Mesenchymal stem cell (in vitro differentiated cells and primary cell): ENCODE results near the gene BAZ1B.
"Not testable (repeated sequence)": the region's sequence is repeated elsewhere in the genome, so short reads cannot be mapped to it uniquely, and the experiment has no call there.

ENCODE experiments used
- DNase-seq: peaks from one replicate; pipeline ENCODE4 v3.0.0-alpha.2; 2013
- H2AFZ ChIP-seq: one replicate; pipeline ENCODE4 v1.6.1; 2013; ENCODE audit warnings: low read depth, mild to moderate bottlenecking, control low read depth, inconsistent platforms, low read length, moderate library complexity
- H2AK5ac ChIP-seq: 2 replicates; pipeline ENCODE4 v1.6.1; 2013; ENCODE audit warnings: low read length, moderate library complexity, mild to moderate bottlenecking, inconsistent platforms; ENCODE audit not compliant: severe bottlenecking
- H2BK120ac ChIP-seq: one replicate; pipeline ENCODE4 v1.6.1; 2013; ENCODE audit warnings: low read depth, mild to moderate bottlenecking, inconsistent platforms, low read length, moderate library complexity
- H2BK12ac ChIP-seq, 2 experiments: one replicate each; pipeline ENCODE4 v1.6.1; 2013; ENCODE audit warnings: inconsistent platforms in 2 of 2, low read length in 2 of 2, mild to moderate bottlenecking in 2 of 2, moderate library complexity in 2 of 2, control low read depth in 1 of 2
- H2BK15ac ChIP-seq: one replicate; pipeline ENCODE4 v1.6.1; 2013; ENCODE audit warnings: mild to moderate bottlenecking, low read depth, inconsistent platforms; ENCODE audit not compliant: poor library complexity, severe bottlenecking
- H2BK5ac ChIP-seq: 2 replicates; pipeline ENCODE4 v1.6.1; 2013; ENCODE audit warnings: low read depth, mild to moderate bottlenecking, low read length, control low read depth, inconsistent platforms; ENCODE audit not compliant: poor library complexity, severe bottlenecking
- H3K14ac ChIP-seq, 2 experiments: one replicate each; pipeline ENCODE4 v1.6.1; 2013; ENCODE audit warnings: inconsistent platforms in 2 of 2, low read length in 2 of 2, control low read depth in 1 of 2, mild to moderate bottlenecking in 1 of 2, moderate library complexity in 1 of 2
- H3K18ac ChIP-seq, 2 experiments: one replicate each; pipeline ENCODE4 v1.6.1; 2013; ENCODE audit warnings: inconsistent platforms in 2 of 2, low read length in 2 of 2, control low read depth in 1 of 2, low read depth in 1 of 2, mild to moderate bottlenecking in 1 of 2
- H3K23ac ChIP-seq, 2 experiments: one replicate each; pipeline ENCODE4 v1.6.1; 2013; ENCODE audit warnings: inconsistent platforms in 2 of 2, low read length in 2 of 2, mild to moderate bottlenecking in 2 of 2, moderate library complexity in 2 of 2, control low read depth in 1 of 2
- H3K27ac ChIP-seq: 2 replicates; pipeline ENCODE4 v1.5.1; 2013; ENCODE audit warnings: mild to moderate bottlenecking, moderate library complexity, low read length, control low read depth, inconsistent platforms; ENCODE audit not compliant: poor library complexity, severe bottlenecking
- H3K27me3 ChIP-seq, 2 experiments: 2 replicates each; pipeline versions ENCODE4 v1.6.1 to v1.7.0; 2013; ENCODE audit warnings: low read length in 2 of 2, mild to moderate bottlenecking in 2 of 2, moderate library complexity in 2 of 2, control low read depth in 1 of 2, inconsistent platforms in 1 of 2; ENCODE audit not compliant: control insufficient read depth in 1 of 2, insufficient read depth in 1 of 2
- H3K36me3 ChIP-seq, 2 experiments: 2 replicates each; pipeline versions ENCODE4 v1.6.1 to v1.7.0; 2013; ENCODE audit warnings: low read length in 2 of 2, control low read depth in 1 of 2, inconsistent platforms in 1 of 2, low read depth in 1 of 2, mild to moderate bottlenecking in 1 of 2; ENCODE audit not compliant: insufficient read depth in 2 of 2, control insufficient read depth in 1 of 2
- H3K4ac ChIP-seq, 2 experiments: one replicate each; pipeline ENCODE4 v1.6.1; 2013; ENCODE audit warnings: inconsistent platforms in 2 of 2, low read length in 2 of 2, mild to moderate bottlenecking in 2 of 2, moderate library complexity in 2 of 2, control low read depth in 1 of 2, low read depth in 1 of 2
- H3K4me1 ChIP-seq: 2 replicates; pipeline ENCODE4 v1.6.1; 2013; ENCODE audit warnings: low read depth, low read length, control low read depth; ENCODE audit not compliant: control insufficient read depth, insufficient read depth
- H3K4me2 ChIP-seq: 2 replicates; pipeline ENCODE4 v1.6.1; 2013; ENCODE audit warnings: low read length, mild to moderate bottlenecking, inconsistent platforms; ENCODE audit not compliant: poor library complexity, severe bottlenecking
- H3K4me3 ChIP-seq, 2 experiments: 2 replicates each; pipeline versions ENCODE4 v1.5.1 to v1.7.0; 2013; ENCODE audit warnings: low read length in 2 of 2, mild to moderate bottlenecking in 2 of 2, control low read depth in 1 of 2, low read depth in 1 of 2; ENCODE audit not compliant: insufficient read depth in 1 of 2
- H3K79me1 ChIP-seq: replicated peaks from 2 replicates; pipeline ENCODE4 v1.6.1; 2013; ENCODE audit warnings: mild to moderate bottlenecking, control low read depth, low read length, inconsistent platforms; ENCODE audit not compliant: poor library complexity, severe bottlenecking
- H3K9ac ChIP-seq: 2 replicates; pipeline ENCODE4 v1.7.0; 2013; ENCODE audit warnings: mild to moderate bottlenecking, low read length, moderate library complexity
- H3K9me3 ChIP-seq: 2 replicates; pipeline ENCODE4 v1.7.0; 2013; ENCODE audit warnings: mild to moderate bottlenecking, low read length; ENCODE audit not compliant: control insufficient read depth
- H4K8ac ChIP-seq: one replicate; pipeline ENCODE4 v1.6.1; 2013; ENCODE audit warnings: inconsistent platforms, mild to moderate bottlenecking, low read length, moderate library complexity
- H4K91ac ChIP-seq: one replicate; pipeline ENCODE4 v1.6.1; 2013; ENCODE audit warnings: mild to moderate bottlenecking, low read length, inconsistent platforms
- WGBS: methylation state at CpG from one replicate; pipeline ENCODE4 v1.1.7; 2013; ENCODE audit warnings: mixed read lengths; 5-methylcytosine and 5-hydroxymethylcytosine counted together

The BAZ1B gene

DNA sequence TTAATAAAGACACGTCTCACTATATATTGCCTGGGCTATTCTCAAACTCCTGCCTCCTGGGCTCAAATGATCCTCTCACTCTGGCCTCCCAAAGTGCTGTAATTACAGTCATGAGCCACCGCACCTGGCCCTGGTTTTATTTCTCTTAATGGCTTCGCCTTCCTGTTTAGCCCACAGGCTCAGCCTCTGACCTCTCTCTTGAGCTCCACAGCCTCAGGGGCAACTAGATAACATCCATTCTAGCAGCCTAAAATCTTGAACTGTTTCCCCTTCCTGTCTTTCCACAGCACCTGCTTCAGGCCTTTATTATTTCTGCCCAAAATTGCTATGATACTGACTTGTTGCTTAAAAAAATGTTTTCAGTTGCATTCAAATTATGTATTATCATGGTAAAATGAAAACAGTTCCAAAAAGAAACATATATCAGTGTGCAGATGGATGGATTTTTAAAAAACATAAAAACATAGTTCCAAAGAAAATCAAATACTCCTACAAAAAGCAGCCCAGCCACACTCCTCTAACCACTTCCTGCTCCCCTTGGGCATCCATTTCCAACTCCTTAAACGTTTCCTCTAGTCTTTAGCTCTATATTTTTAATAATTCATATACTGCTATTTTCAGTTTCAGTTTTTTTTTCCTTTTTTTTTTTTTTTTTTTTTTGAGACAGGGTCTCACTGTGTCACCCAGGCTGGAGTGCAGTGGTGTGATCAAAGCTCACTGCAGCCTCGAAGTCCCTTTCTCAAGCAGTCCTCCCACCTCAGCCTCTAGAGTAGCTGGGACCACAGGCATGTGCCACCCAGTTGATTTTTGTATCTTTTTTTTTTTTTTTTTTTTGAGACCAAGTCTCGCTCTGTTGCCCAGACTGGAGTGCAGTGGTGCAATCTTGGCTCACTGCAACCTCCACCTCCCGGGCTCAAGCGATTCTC, 5.1 kb upstream of the BAZ1B start:
- H3K4me2 ChIP-seq = no peak overlapping the region
- H3K9ac ChIP-seq = no peak overlapping the region
- H2BK12ac ChIP-seq = no peak overlapping the region
- no peaks in the 10 kb centered on the region for H3K27me3 ChIP-seq
- no peak overlapping the region for H2BK15ac ChIP-seq
- H3K4ac ChIP-seq = no peak overlapping the region
- no peaks in the 10 kb centered on the region for H3K9me3 ChIP-seq
- no peak for DNase-seq
- H2BK120ac ChIP-seq = no peak overlapping the region
- no peak overlapping the region for H2AFZ ChIP-seq
- no peak overlapping the region for H3K4me3 ChIP-seq
- no peak overlapping the region for H3K23ac ChIP-seq
- no peak overlapping the region for H2AK5ac ChIP-seq
- peaks cover 2% of the 10 kb centered on the region for H3K4me1 ChIP-seq
- no peak overlapping the region for H2BK5ac ChIP-seq
- H3K14ac ChIP-seq = no peak overlapping the region
- WGBS = 74% methylated on average over 5 of the region's 8 CpGs
- peaks cover 5% of the 10 kb centered on the region for H3K79me1 ChIP-seq
- H3K18ac ChIP-seq = no peak overlapping the region
- H3K27ac ChIP-seq = no peak overlapping the region
- H4K8ac ChIP-seq = no peak overlapping the region
- no peak overlapping the region for H4K91ac ChIP-seq
- H3K36me3 ChIP-seq = peaks cover 0 to 3% of the 10 kb centered on the region in 2 experiments

GRCh38 chr7:73526158-73526494, 4.0 kb upstream of the BAZ1B start:
- H4K8ac ChIP-seq, H3K27me3 ChIP-seq, H3K18ac ChIP-seq, H3K4me1 ChIP-seq, H3K4ac ChIP-seq, H3K23ac ChIP-seq, H2AK5ac ChIP-seq, H3K27ac ChIP-seq, DNase-seq, H3K4me2 ChIP-seq, H3K14ac ChIP-seq, H2BK12ac ChIP-seq, H3K79me1 ChIP-seq, H2BK5ac ChIP-seq, H3K36me3 ChIP-seq, H3K9me3 ChIP-seq, H2BK120ac ChIP-seq, H3K9ac ChIP-seq, H2BK15ac ChIP-seq, H2AFZ ChIP-seq, H3K4me3 ChIP-seq, H4K91ac ChIP-seq: not testable (repeated sequence)
- 83% methylated on average over 1 of the region's 1 CpG for WGBS

GRCh38 chr7:73521636-73522104, 423 bp downstream of the BAZ1B start:
- under 1% methylated on average over 31 of the region's 62 CpGs for WGBS
- Histone ChIP-seq H3K27me3 (no peaks in the 10 kb centered on the region), H2BK15ac (peak overlapping the region; percentile 89), H3K36me3 (peaks cover 13 to 19% of the 10 kb centered on the region in 2 experiments), H2BK5ac (peak overlapping the region; percentile 92), H3K79me1 (peaks cover 5% of the 10 kb centered on the region), H3K9me3 (no peaks in the 10 kb centered on the region), H2AK5ac (no peak overlapping the region), H2BK12ac (peak overlapping the region in 1 of 2 experiments; percentile 86), H2BK120ac (peak overlapping the region; percentile 89), H3K4me1 (peaks cover 8% of the 10 kb centered on the region), H3K23ac (peak overlapping the region in 1 of 2 experiments; percentile 98), H3K18ac (peak overlapping the region; percentile 99 to 100), H3K4me2 (peak overlapping the region; percentile 78), H4K8ac (peak overlapping the region; percentile 95), H2AFZ (peak overlapping the region; percentile 36), H3K27ac (peak overlapping the region; percentile 54), H3K14ac (peak overlapping the region; percentile 88 to 99), H4K91ac (peak overlapping the region; percentile 98), H3K4me3 (peak overlapping the region; percentile 81 to 99), H3K9ac (peak overlapping the region; percentile 94), H3K4ac (peak overlapping the region in 1 of 2 experiments; percentile 99)
- DNase-seq = peak; percentile 61
